Measurements from ENCODE around the gene ROPN1B.

GRCh38 chr3:126021224-126021623, 52.2 kb downstream of the ROPN1B start:
- TF ChIP-seq POLR2A (IDR thresholded peaks at IDR 0.05), result no peak
- TF ChIP-seq CTCF (IDR thresholded peaks at IDR 0.05), result no peak
